Bladder microvascular endothelial cell (primary cell): ENCODE results near the gene GOLGA6L7. TPM values are rescaled to one million over a fixed set of nuclear protein-coding genes. Genes with fewer than 3 reads are reported as not detected.

ENCODE experiments used
- total RNA-seq: library from RNA; depleted of rRNA; stranded (reverse); fragments of >200 nt; gene quantifications from 2 replicates; pipeline ENCODE4 v1.2.3, GENCODE V29; 2014

The GOLGA6L7 gene
- total RNA-seq = not detected in 2 replicates

GRCh38 chr15:28848521-28848920 lies at the start of gene GOLGA6L7:
GOLGA6L7 (minus strand) TSS chr15:28848644; CDS start chr15:28848549, 95 bp downstream.

GRCh38 chr15:28885630-28886430 lies 37.4 kb upstream of the GOLGA6L7 start, which contains the start of gene APBA2:
APBA2 (plus strand) TSS chr15:28885974; CDS start chr15:29053885, 167,911 bp downstream.

Other genes with a start within 250 kb of the GOLGA6L7 start
- 0.16 and 7.2 TPM in 2 replicates for gene GOLGA8M, start 136.2 kb downstream of the GOLGA6L7 start, total RNA-seq
- gene APBA2, start 37.3 kb upstream of the GOLGA6L7 start, total RNA-seq = 3.1 and 36.4 TPM in 2 replicates